Measurements from ENCODE around the gene LHFPL4.
A peak's percentile ranks its signal among the peaks of the same experiment; 100 is the strongest.

LHFPL4 gene

DNA sequence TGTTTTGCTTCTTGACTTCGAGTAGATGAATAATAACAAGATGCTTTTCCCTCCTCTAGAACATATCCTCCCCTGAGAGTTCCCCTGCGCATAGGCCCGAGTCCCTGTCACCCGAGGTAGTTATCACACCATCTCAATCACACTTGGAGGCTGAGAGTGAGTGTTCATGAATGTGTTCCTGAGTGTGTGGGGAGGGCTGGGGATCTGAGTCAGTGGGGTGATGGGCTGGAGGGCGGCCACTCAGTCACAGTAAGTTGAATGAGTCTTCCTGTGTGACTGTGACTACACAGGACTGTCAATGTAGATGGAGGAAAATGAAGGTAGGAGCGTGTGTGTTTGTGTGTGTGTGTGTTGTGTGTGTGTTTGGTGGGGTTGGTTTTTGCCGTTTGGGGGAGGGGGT, 85.2 kb downstream of the LHFPL4 start:
- DNase-seq: peak in 1 of 2 donors; percentile 13

- no peak for DNase-seq
These were observed 86.2 kb downstream of the LHFPL4 start for GRCh38 chr3:9467451-9467850.

- DNase-seq: no peak
These were observed 98.0 kb downstream of the LHFPL4 start for GRCh38 chr3:9455596-9456131.

DNA sequence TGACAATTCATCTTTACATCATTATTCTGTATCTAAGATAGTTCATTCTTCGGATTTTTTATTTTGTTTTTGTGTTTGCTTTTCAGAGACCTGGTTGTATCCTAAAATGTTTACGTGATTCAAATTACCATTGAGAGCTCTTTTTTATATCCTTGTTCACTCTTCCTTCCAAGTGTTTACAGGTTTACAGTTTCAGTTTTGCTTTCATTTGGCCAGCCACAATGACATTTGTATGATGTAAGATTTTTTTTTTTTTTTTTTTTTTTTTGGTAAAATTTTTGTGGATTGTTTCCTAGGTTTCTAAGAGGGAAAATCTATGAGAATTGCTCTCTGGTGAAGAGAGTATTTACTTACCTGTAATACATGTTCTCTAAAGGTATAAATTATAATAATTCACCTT, 101.2 kb downstream of the LHFPL4 start:
- DNase-seq: no peak

DNA sequence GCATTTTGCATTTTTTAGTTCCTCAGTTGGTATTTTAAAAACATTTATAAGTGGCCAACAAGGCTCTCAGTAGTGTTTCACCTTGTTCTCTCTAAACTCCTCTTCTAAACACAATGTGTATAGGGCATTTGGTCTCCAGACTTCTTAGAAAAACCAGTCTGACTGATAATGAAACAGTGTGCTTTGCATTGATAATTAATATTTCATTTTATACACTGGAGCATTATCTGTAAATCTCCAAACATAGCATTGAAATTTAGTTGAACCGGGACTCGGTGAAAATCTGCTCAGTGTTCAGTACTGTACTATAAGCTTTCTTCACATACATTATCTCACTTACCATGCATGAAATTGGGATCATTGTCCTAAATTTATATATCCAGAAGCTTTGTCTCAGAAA, 102.6 kb downstream of the LHFPL4 start:
- DNase-seq: no peak

GRCh38 chr3:9450126-9450525, 103.5 kb downstream of the LHFPL4 start:
- DNase-seq: no peak

DNA sequence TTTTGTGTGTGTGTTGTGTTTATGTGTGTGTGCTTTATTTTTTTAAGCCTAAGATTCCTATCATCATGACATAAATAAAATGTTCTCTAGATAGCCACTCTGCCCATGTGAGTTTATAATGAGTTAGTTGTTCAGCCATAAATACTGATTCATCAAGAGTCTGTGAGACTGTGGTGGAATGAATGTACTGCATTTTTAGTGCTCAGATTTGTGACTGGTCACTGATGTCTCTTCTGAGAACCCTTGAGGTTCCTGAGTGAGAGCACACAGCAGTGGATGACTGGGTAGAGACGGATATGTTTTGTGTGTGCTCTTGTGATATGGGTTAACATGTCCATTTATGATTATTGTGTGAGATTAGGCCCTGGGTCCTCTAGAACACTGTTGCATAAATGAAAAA, 105.0 kb downstream of the LHFPL4 start:
- DNase-seq: no peak
